Lower lobe of right lung (tissue), 2 donors: ENCODE measurements around the gene TANGO6. TPM values are rescaled to one million over a fixed set of nuclear protein-coding genes. Genes with fewer than 3 reads are reported as not detected.

Source experiments
- ATAC-seq, 2 donors: fragments of 200-7000 bp; cut with Tn5 transposase; one replicate each; pipeline ENCODE4 v1.9.1; 2020 to 2022; ENCODE audit warnings: mild to moderate bottlenecking in 2 of 2, moderate library complexity in 2 of 2
- DNase-seq: peaks from one replicate; pipeline ENCODE4 v3.0.0-alpha.2; 2020
- H3K27ac ChIP-seq: fragments of 200-600 bp; one replicate; pipeline ENCODE4 v1.8.0; 2022
- H3K27me3 ChIP-seq: fragments of 200-600 bp; one replicate; pipeline ENCODE4 v1.8.0; 2022; ENCODE audit warnings: low read depth
- H3K36me3 ChIP-seq: fragments of 200-600 bp; one replicate; pipeline ENCODE4 v1.8.0; 2022; ENCODE audit warnings: mild to moderate bottlenecking
- H3K4me1 ChIP-seq: fragments of 200-600 bp; one replicate; pipeline ENCODE4 v1.8.0; 2022
- H3K4me3 ChIP-seq: fragments of 200-600 bp; one replicate; pipeline ENCODE4 v1.8.0; 2022; ENCODE audit warnings: mild to moderate bottlenecking
- H3K9me3 ChIP-seq: fragments of 200-600 bp; one replicate; pipeline ENCODE4 v1.8.0; 2022
- intact Hi-C: fragments of 100-400 bp; cut with DNase I; formaldehyde crosslinking; loops from one replicate; pipeline ENCODE4 v1.11.0; 2022
- total RNA-seq: library from RNA; stranded (reverse); fragmentation: NEBNext Ultra II Directional; extraction: Animal tissue kit (Norgen Biotek cat#: 25700); gene quantifications from one replicate; pipeline ENCODE4 v1.2.1, GENCODE V29; 2021
- TF ChIP-seq, protein P1 (sequence below): fragments of 200-600 bp; IDR thresholded peaks from one replicate; pipeline ENCODE4 v1.8.0; 2022; ENCODE audit warnings: antibody characterized with exemption, mild to moderate bottlenecking
- donor health status: DM: no; HTN: yes; CAD: no; lungs with severe emphysema.

Gene TANGO6
- total RNA-seq, 1 donor from 2014 or later: 20.4 TPM

DNA sequence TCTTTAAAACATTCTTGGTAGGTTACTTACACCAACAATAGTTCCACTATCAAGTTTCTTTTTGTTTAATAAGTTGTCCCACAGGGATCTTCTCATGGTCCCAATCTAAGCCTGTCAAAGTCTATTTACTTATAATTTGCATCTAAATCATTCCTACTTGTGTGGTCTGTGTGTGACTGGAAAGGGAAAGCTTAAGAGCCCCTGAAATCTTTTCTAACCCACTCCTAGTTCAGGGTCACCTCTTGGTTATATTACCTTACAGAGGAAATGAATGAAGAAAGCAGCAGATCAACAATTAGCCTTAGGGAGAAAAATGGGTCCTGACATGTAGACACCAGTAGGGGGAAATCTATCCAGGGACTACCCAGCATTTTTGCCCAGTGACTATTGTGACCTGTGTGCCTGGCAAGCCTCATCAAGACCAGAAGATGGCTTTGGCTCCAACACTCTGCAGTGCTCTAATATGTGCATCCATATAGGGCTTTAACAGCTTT, 151.7 kb downstream of the TANGO6 start:
- intact Hi-C loops: no loop called here
- ATAC-seq (peak; percentile 61 to 68), DNase-seq (no peak)
- TF ChIP-seq, protein P1, sequence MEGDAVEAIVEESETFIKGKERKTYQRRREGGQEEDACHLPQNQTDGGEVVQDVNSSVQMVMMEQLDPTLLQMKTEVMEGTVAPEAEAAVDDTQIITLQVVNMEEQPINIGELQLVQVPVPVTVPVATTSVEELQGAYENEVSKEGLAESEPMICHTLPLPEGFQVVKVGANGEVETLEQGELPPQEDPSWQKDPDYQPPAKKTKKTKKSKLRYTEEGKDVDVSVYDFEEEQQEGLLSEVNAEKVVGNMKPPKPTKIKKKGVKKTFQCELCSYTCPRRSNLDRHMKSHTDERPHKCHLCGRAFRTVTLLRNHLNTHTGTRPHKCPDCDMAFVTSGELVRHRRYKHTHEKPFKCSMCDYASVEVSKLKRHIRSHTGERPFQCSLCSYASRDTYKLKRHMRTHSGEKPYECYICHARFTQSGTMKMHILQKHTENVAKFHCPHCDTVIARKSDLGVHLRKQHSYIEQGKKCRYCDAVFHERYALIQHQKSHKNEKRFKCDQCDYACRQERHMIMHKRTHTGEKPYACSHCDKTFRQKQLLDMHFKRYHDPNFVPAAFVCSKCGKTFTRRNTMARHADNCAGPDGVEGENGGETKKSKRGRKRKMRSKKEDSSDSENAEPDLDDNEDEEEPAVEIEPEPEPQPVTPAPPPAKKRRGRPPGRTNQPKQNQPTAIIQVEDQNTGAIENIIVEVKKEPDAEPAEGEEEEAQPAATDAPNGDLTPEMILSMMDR: no peak
- Histone ChIP-seq H3K4me3 (no peak overlapping the region), H3K27ac (peak overlapping the region; percentile 14), H3K9me3 (no peaks in the 10 kb centered on the region), H3K36me3 (no peaks in the 10 kb centered on the region), H3K27me3 (no peaks in the 10 kb centered on the region), H3K4me1 (peaks cover 14% of the 10 kb centered on the region)

GRCh38 chr16:68997564-68997963, 154.2 kb downstream of the TANGO6 start:
- Histone ChIP-seq H3K27ac (no peak overlapping the region), H3K36me3 (no peaks in the 10 kb centered on the region), H3K4me3 (no peak overlapping the region), H3K4me1 (peaks cover 11% of the 10 kb centered on the region), H3K27me3 (no peaks in the 10 kb centered on the region), H3K9me3 (no peaks in the 10 kb centered on the region)
- intact Hi-C loops: no loop called here
- TF ChIP-seq, protein P1: no peak
- DNase-seq: no peak
- ATAC-seq: no peak

DNA sequence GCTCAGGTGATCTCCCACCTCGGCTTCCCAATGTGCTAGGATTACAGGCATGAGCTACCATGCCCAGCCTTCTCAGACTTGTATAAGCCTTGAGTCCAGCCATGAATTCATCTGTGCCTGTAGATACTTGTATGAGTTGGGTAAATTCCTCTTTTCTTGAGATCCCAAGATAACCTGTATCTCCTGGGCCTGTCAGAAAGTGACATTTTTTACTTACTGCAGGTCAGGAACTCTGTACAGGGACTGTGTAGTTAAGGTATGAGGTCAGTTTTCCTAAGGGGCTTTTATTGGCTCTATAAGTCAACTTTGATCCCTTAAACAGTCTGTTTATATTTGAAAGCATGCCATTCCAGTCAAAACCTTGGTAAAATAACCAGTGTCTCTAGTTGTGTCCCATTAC, 155.8 kb downstream of the TANGO6 start:
- Histone ChIP-seq H3K36me3 (no peaks in the 10 kb centered on the region), H3K27ac (no peak overlapping the region), H3K27me3 (no peaks in the 10 kb centered on the region), H3K4me3 (no peak overlapping the region), H3K4me1 (peaks cover 7% of the 10 kb centered on the region), H3K9me3 (no peaks in the 10 kb centered on the region)
- intact Hi-C loops: no loop called here
- DNase-seq (no peak), ATAC-seq (no peak)
- TF ChIP-seq, protein P1: no peak

GRCh38 chr16:69003500-69003899, 160.2 kb downstream of the TANGO6 start:
- TF ChIP-seq, protein P1: no peak
- no peaks in the 10 kb centered on the region for H3K9me3 ChIP-seq
- DNase-seq (no peak), ATAC-seq (no peak)
- intact Hi-C loops: no loop called here
- no peak overlapping the region for H3K4me3 ChIP-seq
- no peak overlapping the region for H3K27ac ChIP-seq
- H3K4me1 ChIP-seq: no peaks in the 10 kb centered on the region
- no peaks in the 10 kb centered on the region for H3K36me3 ChIP-seq
- H3K27me3 ChIP-seq: no peaks in the 10 kb centered on the region

GRCh38 chr16:69005641-69006355, 162.5 kb downstream of the TANGO6 start:
- no peaks in the 10 kb centered on the region for H3K4me1 ChIP-seq
- ATAC-seq: no peak
- intact Hi-C loops: no loop called here
- DNase-seq: no peak
- TF ChIP-seq, protein P1: no peak
- H3K4me3 ChIP-seq: no peak overlapping the region
- H3K27ac ChIP-seq: no peak overlapping the region
- no peaks in the 10 kb centered on the region for H3K27me3 ChIP-seq
- H3K9me3 ChIP-seq: no peaks in the 10 kb centered on the region
- no peaks in the 10 kb centered on the region for H3K36me3 ChIP-seq
